Activated effector memory CD4-positive, alpha-beta T cell treated with anti-CD3 and anti-CD28 coated beads, Interleukin-2, amount 50 U/mL, for 16 hours (primary cell): ENCODE results near the gene CNTN1.

Experiments
- DNase-seq: peaks from one replicate; pipeline ENCODE4 v3.0.0-alpha.2; 2020

Gene CNTN1

DNA sequence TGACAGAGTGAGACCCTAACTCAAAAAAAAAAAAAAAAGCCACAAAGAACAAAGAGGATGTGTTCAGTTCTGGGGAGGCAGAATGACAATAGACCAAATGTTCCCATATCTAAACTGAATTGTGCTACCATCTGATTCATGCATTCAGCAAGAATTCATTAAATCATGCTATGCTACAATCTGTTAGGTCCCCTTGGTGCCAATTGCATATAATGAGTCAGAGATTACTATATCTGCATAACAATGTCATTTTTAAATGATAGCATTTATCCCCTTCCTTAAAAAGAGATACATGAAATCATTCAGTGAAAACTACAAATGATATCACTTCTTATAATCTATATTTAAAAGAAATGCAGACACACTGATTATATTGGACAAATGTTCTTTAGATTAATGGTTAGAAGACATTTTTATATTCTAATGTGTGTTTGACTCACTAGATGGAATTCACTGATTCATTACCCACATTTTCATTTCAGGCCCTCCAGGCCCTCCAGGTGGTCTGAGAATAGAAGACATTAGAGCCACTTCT is 288.3 kb downstream of the CNTN1 start:
- DNase-seq, result no peak

DNA sequence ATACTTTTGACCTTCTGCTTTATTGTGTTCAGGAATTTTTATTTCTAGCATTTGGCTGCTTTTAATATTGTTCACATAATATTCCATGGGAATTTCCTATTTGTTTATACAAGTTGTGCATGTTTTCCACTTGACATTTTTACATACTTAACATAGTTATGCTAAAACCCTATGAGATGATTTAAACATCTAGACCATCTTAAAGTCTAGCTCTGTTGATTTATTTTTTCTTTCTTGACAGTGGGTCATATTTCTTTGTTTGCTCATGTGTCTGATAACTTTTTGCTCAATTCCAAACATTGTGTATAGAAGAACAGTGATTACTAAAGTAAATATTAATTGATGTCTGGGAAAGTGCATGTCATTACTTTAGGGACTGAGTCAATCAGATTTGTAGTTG is 293.8 kb downstream of the CNTN1 start:
- DNase-seq, result no peak

- DNase-seq, result no peak
Observed at GRCh38 chr12:40988355-40988754, 296.1 kb downstream of the CNTN1 start.

- no peak for DNase-seq
Observed at GRCh38 chr12:40988824-40989223, 296.6 kb downstream of the CNTN1 start.

GRCh38 chr12:40989785-40990184 is 297.5 kb downstream of the CNTN1 start:
- DNase-seq, result no peak

GRCh38 chr12:40992158-40992557 is 299.9 kb downstream of the CNTN1 start:
- DNase-seq, result no peak

DNA sequence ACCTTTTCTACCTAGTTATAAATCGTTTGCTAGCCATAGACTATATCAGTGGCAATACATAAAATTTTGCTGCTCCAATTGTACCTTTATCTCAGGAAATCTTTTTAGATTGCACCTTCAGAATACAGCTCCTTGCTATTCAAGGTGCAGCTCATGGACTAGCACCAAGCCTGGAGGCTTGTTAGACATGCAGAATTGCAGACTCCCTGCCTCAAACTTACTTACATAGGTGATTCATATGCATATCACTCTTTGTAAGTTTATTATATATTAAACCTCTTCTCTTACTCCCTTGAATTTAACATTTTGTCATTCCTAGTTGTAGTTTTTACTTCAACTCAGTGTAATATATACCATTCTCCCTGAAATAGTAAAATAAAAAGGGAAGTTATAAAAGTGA is 300.4 kb downstream of the CNTN1 start:
- DNase-seq, result no peak

DNA sequence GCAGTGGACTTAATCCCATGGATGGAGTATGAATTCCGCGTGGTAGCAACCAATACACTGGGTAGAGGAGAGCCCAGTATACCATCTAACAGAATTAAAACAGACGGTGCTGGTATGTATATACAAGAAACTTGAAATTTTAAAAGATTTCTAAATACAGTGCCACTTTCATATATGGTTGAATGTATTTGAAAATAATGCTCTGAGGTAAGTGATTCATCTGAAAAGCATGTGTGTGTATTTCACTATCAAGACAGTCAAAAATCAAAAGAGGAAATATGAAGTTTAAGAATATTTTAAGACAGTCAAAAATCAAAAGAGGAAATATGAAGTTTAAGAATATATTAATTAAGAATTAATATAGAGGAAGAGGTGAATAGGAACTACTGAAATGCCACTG is 300.9 kb downstream of the CNTN1 start:
- no peak for DNase-seq

DNA sequence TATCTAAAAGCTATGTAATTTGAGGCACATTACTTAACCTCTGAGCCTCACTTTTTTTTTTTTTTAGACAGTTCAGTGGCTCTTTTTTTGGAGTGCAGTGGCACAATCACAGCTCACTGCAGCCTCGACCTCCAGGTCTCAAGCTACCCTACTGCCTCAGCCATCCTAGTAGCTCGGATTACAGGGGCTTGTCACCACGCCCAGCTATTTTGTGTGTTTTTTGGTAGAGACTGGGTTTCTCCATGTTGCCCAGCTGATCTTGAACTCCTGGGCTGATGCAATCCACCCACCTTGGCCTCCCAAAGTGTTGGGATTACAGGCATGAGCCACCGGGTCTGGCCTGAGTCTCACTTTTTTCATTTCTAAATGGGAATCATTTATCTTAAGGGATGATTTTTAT is 303.9 kb downstream of the CNTN1 start:
- DNase-seq, result no peak

- no peak for DNase-seq
Observed at GRCh38 chr12:40999210-40999609, 307.0 kb downstream of the CNTN1 start.

DNA sequence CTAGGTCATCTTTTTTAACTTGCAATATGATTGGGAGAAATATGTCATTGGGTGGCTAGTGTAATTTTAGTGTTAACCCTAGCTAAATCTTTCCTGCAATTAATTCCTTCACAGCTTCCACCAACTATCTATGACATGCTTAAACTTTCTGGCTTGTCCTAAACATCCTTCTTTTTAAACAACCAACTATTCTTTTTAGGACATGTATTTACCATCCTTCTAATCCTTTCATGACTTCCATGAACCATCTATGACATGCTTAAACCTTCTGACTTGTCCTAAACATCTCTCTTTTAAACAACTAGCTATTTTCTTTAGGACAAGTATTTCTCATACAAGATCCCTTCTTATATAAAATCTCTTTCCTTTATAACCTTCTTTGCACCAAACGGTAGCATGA is 316.2 kb downstream of the CNTN1 start:
- no peak for DNase-seq

- no peak for DNase-seq
Observed at GRCh38 chr12:41011939-41012338, 319.7 kb downstream of the CNTN1 start.

GRCh38 chr12:41013881-41014642 is 321.8 kb downstream of the CNTN1 start:
- DNase-seq, result no peak

- DNase-seq, result no peak
Observed at GRCh38 chr12:41014643-41015020, 322.4 kb downstream of the CNTN1 start.

DNA sequence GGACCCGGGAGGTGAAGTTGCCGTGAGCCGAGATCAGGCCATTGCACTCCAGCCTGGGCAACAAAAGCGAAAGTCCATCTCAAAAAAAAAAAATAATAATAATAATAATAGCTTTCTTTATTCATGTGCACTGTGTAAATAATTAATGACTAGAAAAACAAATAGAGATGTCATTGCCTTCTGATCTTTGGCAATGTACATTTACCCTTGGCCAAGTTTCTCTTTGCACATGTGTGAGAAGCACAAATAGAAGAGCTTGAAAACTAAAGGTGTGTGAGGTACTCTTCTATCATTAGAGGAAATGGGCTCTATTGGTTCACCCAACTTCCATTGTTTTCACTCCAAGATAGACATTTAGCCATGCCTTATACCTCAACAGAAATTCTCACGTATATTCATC is 325.8 kb downstream of the CNTN1 start:
- DNase-seq, result no peak

DNA sequence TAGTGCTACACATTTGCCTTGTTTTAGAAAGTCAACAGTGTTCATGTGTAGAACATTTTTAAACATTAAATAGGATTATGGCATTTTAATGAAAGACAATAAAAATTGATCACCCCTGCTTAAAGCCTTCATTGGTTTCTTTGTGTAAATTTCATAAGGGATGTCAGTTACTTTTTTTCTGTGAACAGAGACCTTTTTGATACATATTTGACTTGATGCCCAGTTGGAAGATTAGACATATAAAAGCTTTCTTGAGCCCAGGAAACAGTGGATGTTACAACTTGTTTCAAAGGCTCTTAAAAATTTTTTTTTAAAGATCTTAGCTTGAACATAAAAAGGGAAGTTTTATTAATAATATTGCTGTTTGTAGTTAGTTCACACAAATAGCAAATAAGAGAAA is 327.2 kb downstream of the CNTN1 start:
- no peak for DNase-seq

DNA sequence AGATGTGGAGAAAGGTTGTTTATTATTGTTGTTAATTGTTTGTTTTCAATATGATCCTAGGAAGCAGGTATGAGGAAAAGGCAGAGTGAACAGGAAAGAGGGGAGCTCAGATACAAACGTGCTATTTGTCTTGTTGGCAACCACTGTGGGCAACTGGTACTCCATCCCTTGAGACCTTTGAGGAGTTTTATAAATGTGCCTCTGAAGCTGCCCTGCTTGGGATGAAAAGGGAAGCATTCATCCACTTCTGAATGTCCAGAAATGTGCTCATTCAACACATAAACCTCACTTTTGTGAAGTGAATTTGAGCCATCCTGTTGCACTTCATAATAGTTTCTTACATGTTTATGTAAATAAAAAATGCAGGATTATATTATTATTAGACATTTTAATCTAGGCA is 331.6 kb downstream of the CNTN1 start:
- no peak for DNase-seq

DNA sequence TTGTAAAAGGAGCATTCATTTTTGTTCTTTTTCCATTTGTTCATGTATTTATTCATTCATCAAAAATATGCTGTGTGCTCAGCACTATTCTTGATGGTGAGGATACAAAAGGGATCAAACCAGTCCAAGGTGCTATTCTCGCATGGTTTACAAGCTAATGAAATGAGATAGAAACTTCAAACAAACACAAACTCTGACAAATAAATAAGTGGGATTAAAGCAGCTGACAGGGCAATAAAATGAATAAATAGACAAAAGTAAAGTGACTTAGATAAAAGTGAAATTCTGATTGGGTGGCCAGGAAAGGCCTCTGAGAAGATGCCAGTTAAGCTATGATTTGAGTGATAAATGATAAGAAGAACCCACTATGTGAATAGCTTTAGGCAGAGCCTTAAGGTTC is 333.9 kb downstream of the CNTN1 start:
- DNase-seq, result no peak

- no peak for DNase-seq
Observed at GRCh38 chr12:41032386-41032785, 340.1 kb downstream of the CNTN1 start.

GRCh38 chr12:41034686-41035085 is 342.4 kb downstream of the CNTN1 start:
- DNase-seq, result no peak

- DNase-seq, result no peak
Observed at GRCh38 chr12:41039461-41039860, 347.2 kb downstream of the CNTN1 start.

- no peak for DNase-seq
Observed at GRCh38 chr12:41045509-41045908, 353.3 kb downstream of the CNTN1 start.

DNA sequence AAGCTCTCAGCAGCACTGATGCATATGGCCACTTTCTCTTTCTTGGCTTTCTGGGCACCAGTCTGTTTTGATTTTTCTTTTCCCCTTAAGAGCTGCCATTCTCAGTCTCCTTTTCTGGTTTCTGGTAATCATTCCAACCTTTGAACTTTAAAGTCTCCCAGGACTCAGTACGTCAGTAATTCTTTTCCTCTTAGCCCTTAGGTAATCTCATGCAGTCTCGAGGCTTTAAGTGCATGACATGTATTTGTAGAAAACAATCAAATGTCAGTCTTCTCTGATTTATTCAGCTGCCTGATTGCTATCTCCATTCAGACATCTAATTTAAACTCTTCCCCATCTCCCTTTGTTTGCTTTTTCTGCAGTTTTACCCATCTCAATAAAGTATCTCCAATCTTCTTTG is 356.8 kb downstream of the CNTN1 start:
- DNase-seq, result no peak

GRCh38 chr12:41051954-41052353 is 359.7 kb downstream of the CNTN1 start:
- DNase-seq, result no peak

GRCh38 chr12:41052441-41052840 is 360.2 kb downstream of the CNTN1 start:
- no peak for DNase-seq
